ENCODE measurements around the gene SCFD1. TPM values are rescaled to one million over a fixed set of nuclear protein-coding genes. Genes with fewer than 3 reads are reported as not detected.
"Not testable (repeated sequence)": the region's sequence is repeated elsewhere in the genome, so short reads cannot be mapped to it uniquely, and the experiment has no call there.

The SCFD1 gene, protein sequence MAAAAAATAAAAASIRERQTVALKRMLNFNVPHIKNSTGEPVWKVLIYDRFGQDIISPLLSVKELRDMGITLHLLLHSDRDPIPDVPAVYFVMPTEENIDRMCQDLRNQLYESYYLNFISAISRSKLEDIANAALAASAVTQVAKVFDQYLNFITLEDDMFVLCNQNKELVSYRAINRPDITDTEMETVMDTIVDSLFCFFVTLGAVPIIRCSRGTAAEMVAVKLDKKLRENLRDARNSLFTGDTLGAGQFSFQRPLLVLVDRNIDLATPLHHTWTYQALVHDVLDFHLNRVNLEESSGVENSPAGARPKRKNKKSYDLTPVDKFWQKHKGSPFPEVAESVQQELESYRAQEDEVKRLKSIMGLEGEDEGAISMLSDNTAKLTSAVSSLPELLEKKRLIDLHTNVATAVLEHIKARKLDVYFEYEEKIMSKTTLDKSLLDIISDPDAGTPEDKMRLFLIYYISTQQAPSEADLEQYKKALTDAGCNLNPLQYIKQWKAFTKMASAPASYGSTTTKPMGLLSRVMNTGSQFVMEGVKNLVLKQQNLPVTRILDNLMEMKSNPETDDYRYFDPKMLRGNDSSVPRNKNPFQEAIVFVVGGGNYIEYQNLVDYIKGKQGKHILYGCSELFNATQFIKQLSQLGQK
- 10 to 100 TPM; 53.9 to 70.7 TPM for total RNA-seq

DNA sequence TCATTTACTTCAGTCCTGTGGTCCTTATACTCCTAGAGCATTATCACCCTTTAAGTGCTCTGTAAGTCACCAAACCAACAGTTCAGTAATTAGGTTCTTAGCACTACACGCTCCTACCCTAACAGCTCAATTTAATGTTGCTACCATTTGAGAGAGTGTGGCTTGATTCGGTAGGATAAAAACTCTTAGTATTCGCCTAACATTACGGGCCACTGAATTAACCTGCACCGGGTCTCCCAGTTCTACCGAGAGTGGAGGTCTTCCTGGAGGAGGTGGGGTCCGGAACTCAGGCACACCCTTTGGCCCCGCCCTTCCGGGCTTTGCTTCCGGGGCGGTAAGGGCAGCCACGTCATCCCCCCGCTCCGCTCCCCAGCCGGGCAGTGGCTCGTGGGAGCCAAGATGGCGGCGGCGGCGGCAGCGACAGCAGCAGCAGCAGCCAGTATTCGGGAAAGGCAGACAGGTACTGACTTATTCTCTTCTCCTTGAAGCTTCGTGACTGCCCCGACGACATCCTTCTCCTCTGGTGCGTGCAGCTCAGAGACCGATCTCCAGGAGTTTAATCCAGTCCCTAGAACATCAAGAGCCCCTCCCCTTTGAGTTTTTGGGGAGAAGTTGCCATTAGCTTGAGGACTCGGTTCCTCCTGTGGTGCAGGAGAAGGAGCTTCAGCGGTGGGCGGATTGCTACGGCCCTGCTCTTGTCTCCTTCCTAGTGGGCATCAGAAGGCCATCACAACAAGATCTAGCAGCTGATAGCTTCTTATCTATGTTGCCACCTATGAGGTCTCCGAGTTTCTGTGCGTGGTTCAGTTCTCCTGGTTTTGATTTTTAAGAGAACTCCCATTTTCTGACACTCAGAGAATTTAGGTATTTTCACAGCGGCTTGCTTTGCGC is at the start of gene SCFD1:
TSS of gene SCFD1 (plus strand) at position 380 of the 891 bp plus-strand sequence. CDS start at position 400, 20 bp downstream.
- Mint-ChIP-seq H3K36me3 (ENCODE audit: low read depth) (peaks cover 26% of the 10 kb centered on the region), H3K27me3 (no peaks in the 10 kb centered on the region), H3K4me3 (peak within 1 kb of the TSS; percentile 92), H3K9me3 (no peaks in the 10 kb centered on the region), H3K27ac (peak within 1 kb of the TSS; percentile 93), H3K4me1 (peaks cover 19% of the 10 kb centered on the region)
- peak; percentile 97 for ATAC-seq (replicated peaks)

DNA sequence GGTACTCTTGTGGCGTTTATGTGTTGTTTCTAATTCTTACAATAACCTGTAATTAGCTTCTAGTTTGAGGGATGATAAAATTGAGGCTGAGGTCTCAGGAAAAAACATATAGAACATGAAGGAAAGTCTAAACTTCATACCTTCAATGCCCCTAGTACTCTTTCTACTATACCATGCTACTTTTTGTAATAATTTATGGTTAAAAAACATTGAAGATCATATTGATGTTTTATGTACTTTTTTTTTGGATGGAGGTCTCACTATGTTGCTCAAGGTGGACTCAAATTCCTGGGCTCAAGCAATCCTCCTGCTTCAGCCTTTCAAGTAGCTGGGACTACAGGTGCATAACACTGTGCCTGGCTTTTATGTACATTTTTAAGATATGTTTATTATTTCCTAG is 49.3 kb upstream of the SCFD1 start:
- Mint-ChIP-seq H3K4me1 (peaks cover 57% of the 10 kb centered on the region), H3K9me3 (no peaks in the 10 kb centered on the region), H3K36me3 (ENCODE audit: low read depth) (peaks cover 8% of the 10 kb centered on the region), H3K27me3 (no peaks in the 10 kb centered on the region), H3K27ac (no peak overlapping the region), H3K4me3 (no peak overlapping the region)
- no peak for ATAC-seq (replicated peaks)

DNA sequence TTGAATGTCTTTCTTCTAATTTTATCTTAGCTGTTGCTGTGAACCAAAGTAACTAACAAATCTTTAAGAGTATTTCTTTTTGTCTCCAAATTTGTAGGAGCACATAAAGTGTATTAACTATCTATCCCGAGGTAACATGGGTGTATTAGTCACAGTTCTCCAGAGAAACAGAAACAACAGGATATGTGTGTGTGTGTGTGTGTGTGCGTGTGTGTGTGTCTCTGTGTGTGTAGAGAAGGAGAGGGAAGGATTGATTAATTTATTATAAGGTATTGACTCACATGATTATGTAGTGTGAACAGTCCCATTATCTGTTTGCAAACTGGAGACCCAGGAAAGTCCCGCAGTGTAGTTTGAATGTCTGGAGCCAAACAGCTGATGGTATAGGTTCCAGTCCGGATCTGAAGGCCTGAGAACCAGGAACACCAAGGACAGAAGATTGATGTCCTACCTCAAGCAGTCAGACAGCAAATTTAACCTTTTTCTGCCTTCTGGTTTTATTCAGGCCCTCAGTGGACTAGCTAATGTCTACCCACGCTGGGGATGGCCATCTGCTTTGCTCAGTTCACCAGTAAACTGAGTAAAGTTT is 48.8 kb upstream of the SCFD1 start:
- Mint-ChIP-seq H3K4me3 (no peak overlapping the region), H3K27me3 (no peaks in the 10 kb centered on the region), H3K36me3 (ENCODE audit: low read depth) (peaks cover 8% of the 10 kb centered on the region), H3K4me1 (peaks cover 53% of the 10 kb centered on the region), H3K9me3 (no peaks in the 10 kb centered on the region), H3K27ac (no peak overlapping the region)
- no peak for ATAC-seq (replicated peaks)

DNA sequence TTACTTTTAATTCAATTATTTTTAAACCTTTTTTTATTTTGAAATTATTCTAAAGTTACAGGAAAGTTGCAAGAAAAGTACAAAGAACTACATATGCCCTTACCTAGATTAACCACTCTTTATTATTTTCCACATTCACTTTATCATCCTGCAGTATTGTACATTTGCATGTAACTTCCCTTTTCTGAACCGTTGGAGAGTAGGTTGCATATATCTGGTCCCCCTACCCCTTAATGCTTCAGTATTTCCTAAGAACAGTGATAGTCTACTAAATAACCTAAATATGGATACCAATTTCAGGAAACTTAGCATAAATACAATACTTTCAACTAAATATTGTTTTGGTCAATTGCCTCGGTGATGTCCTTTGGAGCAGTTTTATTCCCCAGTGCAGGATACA is 48.2 kb upstream of the SCFD1 start:
- no peaks in the 10 kb centered on the region for H3K27me3 Mint-ChIP-seq

DNA sequence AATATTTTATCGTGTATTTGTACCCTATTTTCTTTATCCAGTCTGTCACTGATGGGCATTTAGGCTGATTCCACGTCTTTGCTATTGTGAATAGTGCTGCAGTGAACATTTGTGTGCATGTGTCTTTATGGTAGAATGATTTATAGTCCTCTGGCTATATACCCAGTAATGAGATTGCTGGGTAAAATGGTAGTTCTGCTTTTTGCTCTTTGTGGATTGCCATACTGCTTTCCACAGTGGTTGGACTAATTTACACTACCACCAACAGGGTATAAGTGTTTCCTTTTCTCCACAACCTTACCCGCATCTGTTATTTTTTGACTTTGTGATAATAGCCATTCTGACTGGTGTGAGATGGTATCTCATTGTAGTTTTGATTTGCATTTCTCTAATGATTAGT is 47.3 kb upstream of the SCFD1 start:
- H3K9me3 Mint-ChIP-seq; ATAC-seq (replicated peaks): not testable (repeated sequence)
- H3K4me1 Mint-ChIP-seq: peaks cover 48% of the 10 kb centered on the region

More for the DNA sequence above, 48.2 kb upstream of the SCFD1 start:
- Mint-ChIP-seq H3K36me3 (ENCODE audit: low read depth) (peaks cover 8% of the 10 kb centered on the region), H3K4me3 (no peak overlapping the region), H3K4me1 (peaks cover 56% of the 10 kb centered on the region), H3K27ac (no peak overlapping the region), H3K9me3 (no peaks in the 10 kb centered on the region)
- ATAC-seq (replicated peaks): no peak

DNA sequence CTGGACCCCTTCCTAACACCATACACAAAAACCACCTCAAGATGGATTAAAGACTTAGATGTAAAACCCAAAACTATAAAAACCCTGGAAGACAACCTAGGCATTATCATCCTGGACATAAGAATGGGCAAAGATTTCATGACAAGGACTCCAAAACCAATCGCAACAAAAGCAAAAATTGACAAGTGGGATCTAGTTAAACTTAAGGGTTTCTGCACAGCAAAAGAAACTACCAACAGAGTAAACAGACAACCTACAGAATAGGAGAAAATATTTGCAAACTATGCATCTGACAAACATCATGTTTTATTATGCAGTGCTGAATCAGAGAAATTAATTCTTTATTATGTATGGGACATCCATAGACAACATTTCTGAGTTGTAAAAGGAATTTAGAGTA is 45.8 kb upstream of the SCFD1 start:
- ATAC-seq (replicated peaks); H3K9me3 Mint-ChIP-seq; H3K4me3 Mint-ChIP-seq: not testable (repeated sequence)

More for the DNA sequence above, 47.3 kb upstream of the SCFD1 start:
- not testable (repeated sequence) for H3K36me3 Mint-ChIP-seq (ENCODE audit: low read depth); H3K27me3 Mint-ChIP-seq; H3K27ac Mint-ChIP-seq; H3K4me3 Mint-ChIP-seq

DNA sequence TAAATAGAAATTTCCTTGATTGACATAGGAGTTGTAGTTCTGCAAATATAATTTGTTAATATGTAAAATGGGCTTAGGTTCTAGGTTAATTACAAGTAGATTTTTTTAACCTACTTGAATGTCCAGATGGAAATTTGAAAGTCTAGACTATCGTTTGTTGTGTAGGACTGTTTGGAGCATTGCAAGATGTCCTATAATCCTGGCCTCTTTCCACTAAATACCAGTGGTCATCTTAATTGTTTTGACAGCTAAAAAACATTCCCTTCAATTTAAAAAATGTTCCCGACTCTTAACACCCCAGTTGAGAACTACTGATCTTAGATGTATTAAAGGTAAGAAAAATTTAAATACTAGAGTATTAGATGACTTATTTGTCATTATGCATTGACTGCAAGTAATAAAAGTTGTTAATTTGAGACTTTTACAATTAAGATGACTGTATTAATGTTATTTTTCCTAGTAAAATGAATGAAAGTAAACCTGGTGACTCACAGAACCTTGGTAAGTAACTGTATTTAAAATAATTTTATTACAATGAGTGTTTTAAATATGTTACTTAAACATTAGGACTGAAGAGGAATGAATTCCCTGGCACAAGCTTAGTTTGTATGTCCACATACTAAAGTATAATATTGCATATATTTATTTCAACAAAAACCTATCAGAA is 41.4 kb upstream of the SCFD1 start:
- H3K27me3 Mint-ChIP-seq: no peaks in the 10 kb centered on the region
- no peak overlapping the region for H3K27ac Mint-ChIP-seq
- no peak overlapping the region for H3K4me3 Mint-ChIP-seq
- peaks cover 17% of the 10 kb centered on the region for H3K4me1 Mint-ChIP-seq
- peaks cover 43% of the 10 kb centered on the region for H3K36me3 Mint-ChIP-seq (ENCODE audit: low read depth)
- peaks cover 3% of the 10 kb centered on the region for H3K9me3 Mint-ChIP-seq
- ATAC-seq (replicated peaks): no peak

More for the DNA sequence above, 45.8 kb upstream of the SCFD1 start:
- H3K27ac Mint-ChIP-seq; H3K27me3 Mint-ChIP-seq; H3K36me3 Mint-ChIP-seq (ENCODE audit: low read depth): not testable (repeated sequence)
- H3K4me1 Mint-ChIP-seq: peaks cover 35% of the 10 kb centered on the region

DNA sequence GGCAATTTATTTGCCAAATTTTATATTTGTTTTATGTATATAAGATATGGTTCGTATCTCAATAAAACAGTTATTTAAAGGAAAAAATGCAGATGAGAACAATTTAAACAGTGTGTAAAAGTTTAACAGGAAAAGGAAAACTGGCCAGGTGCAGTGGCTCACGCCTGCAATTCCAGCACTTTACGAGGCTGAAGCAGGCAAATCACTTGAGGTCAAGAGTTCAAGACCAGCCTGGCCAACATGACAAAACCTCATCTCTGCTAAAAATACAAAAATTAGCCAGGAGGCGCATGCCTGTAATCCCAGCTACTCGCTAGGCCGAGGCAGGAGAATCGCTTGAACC is 40.9 kb upstream of the SCFD1 start:
- Mint-ChIP-seq H3K27ac (no peak overlapping the region), H3K27me3 (no peaks in the 10 kb centered on the region), H3K9me3 (peaks cover 3% of the 10 kb centered on the region), H3K4me3 (no peak overlapping the region), H3K36me3 (ENCODE audit: low read depth) (peaks cover 48% of the 10 kb centered on the region), H3K4me1 (peaks cover 21% of the 10 kb centered on the region)
- ATAC-seq (replicated peaks): no peak

DNA sequence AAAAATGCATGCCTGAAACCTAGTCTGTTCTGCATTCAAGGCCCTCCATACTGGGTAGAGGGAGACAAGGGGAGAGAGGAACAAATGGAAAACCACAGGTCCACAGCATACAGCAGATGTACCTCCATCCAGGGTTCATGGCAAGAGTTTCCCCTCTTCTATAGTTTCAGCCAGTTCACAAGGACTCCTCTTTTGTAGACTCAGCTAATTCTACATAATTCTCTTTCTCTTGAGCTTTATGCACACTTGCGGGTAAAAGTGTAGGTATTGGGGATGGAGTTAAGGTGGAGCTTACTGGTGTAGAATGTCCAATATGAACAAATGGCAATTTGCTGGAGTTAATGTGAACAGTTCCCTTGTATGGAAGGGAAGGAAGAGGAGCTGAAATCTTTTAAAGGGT is 39.7 kb upstream of the SCFD1 start:
- Mint-ChIP-seq H3K9me3 (peaks cover 3% of the 10 kb centered on the region), H3K4me1 (peaks cover 19% of the 10 kb centered on the region)

DNA sequence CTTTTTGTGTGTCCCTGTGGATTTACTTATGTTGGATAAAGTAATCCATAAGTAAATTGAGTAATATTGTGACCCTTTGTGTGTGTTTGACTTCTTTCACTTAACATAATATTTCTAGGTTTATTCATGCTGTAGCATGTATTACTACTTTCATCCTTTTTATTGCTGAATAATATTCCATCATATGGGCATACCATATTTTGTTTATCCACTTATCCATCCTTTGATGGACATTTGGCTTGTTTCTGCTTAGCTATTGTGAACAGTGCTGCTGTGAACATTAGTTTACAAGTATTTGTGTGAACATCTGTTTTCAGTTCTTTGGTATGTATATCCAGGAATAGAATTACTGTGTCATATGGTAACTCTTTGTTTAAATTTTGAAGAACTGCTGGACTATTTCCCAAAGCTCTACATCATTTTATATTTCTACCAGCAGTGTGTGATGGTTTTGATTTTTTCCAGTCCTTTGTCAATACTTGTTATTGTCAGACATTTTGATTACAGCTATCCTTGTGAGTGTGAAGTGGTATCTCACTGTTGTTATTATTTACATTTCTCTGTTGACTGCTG is 38.0 kb upstream of the SCFD1 start:
- no peak for ATAC-seq (replicated peaks)
- H3K4me3 Mint-ChIP-seq: no peak overlapping the region
- H3K36me3 Mint-ChIP-seq (ENCODE audit: low read depth): peaks cover 73% of the 10 kb centered on the region
- no peak overlapping the region for H3K27ac Mint-ChIP-seq
- no peaks in the 10 kb centered on the region for H3K27me3 Mint-ChIP-seq
- H3K4me1 Mint-ChIP-seq: peaks cover 12% of the 10 kb centered on the region
- peaks cover 3% of the 10 kb centered on the region for H3K9me3 Mint-ChIP-seq

More for the DNA sequence above, 39.7 kb upstream of the SCFD1 start:
- Mint-ChIP-seq H3K36me3 (ENCODE audit: low read depth) (peaks cover 56% of the 10 kb centered on the region), H3K27me3 (no peaks in the 10 kb centered on the region), H3K4me3 (no peak overlapping the region), H3K27ac (no peak overlapping the region)
- no peak for ATAC-seq (replicated peaks)

DNA sequence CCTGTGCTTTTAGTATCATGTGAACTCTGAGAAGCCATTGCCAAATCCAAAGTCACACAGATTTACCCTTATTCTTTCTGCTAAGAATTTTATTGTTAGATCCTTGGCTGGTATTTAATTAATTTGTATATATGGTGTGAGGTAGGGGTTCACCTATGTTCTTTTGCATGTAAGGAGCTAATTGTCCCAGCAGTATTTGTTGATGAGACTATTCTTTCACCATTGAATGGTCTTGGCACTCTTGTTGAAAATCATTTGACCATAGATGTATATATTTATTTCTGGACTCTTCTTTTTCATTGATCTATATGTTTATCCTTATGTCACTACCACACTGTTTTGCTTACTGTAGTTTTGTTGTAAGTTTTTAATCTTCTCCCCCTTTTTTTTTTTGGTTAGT is 36.9 kb upstream of the SCFD1 start:
- ATAC-seq (replicated peaks): no peak
- peaks cover 83% of the 10 kb centered on the region for H3K36me3 Mint-ChIP-seq (ENCODE audit: low read depth)
- H3K27ac Mint-ChIP-seq: no peak overlapping the region
- no peaks in the 10 kb centered on the region for H3K27me3 Mint-ChIP-seq
- H3K4me3 Mint-ChIP-seq: no peak overlapping the region
- peaks cover 3% of the 10 kb centered on the region for H3K9me3 Mint-ChIP-seq
- peaks cover 12% of the 10 kb centered on the region for H3K4me1 Mint-ChIP-seq

DNA sequence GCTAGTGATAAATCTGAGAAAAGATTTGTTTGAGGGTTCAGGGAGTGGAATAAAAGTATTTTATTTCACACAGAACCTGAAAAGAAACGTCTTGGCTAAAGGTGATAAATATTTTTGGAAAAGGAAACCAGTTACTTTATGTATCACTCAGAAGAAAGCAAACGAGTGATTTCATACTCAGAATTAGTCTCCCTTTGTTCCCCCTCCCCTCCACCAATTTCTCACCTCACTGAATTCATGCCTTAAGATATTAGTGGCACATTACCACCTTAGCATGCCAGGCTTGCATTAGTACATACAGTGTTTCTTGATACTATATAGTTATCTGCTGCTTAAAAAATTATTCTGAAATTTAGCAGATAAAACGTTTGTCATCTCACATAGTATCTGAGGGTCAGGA is 35.0 kb upstream of the SCFD1 start:
- peaks cover 12% of the 10 kb centered on the region for H3K4me1 Mint-ChIP-seq
- no peaks in the 10 kb centered on the region for H3K27me3 Mint-ChIP-seq
- peaks cover 3% of the 10 kb centered on the region for H3K9me3 Mint-ChIP-seq
- peak; percentile 28 for ATAC-seq (replicated peaks)
- H3K36me3 Mint-ChIP-seq (ENCODE audit: low read depth): peaks cover 95% of the 10 kb centered on the region
- no peak overlapping the region for H3K27ac Mint-ChIP-seq
- H3K4me3 Mint-ChIP-seq: no peak overlapping the region

DNA sequence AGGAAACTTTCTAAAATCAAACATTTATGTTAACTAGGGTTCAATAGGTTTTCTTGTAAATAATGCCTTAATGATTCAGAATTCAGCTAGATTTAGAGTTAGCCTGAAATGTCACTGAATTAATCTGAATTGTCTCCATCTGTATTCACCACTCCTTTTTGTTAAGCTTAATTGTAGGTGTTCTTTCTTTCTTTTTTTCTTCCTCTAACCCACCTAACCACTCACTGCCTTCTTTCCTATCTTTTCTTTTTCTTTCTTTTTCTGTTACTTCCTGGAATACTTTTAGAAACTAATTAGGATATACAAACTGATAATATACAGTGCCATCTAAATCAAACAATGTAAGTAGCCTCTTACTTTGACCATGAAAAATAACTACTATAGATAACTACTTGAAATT is 33.2 kb upstream of the SCFD1 start:
- H3K9me3 Mint-ChIP-seq: no peaks in the 10 kb centered on the region
- peaks cover 88% of the 10 kb centered on the region for H3K36me3 Mint-ChIP-seq (ENCODE audit: low read depth)
- no peak for ATAC-seq (replicated peaks)
- peaks cover 8% of the 10 kb centered on the region for H3K4me1 Mint-ChIP-seq
- H3K4me3 Mint-ChIP-seq: no peak overlapping the region
- H3K27me3 Mint-ChIP-seq: no peaks in the 10 kb centered on the region
- H3K27ac Mint-ChIP-seq: no peak overlapping the region

All from activated T-helper 17 cell treated with anti-CD3 and anti-CD28 coated beads, Interleukin-2, amount 50 U/mL, for 72 hours (primary cell).